Esophagus muscularis mucosa (tissue), 4 donors: ENCODE data around the gene CHM.

Source experiments
- CTCF ChIP-seq, 3 experiments: fragments of 200-600 bp in 2 of 3; fragments of 450-650 bp in 1 of 3; sonication (generic) in 2 of 3; IDR thresholded peaks; one replicate each; pipeline ENCODE4 v1.5.1; 2017 to 2019; ENCODE audit warnings: antibody characterized with exemption in 3 of 3, mild to moderate bottlenecking in 2 of 3, moderate library complexity in 1 of 3
- EP300 ChIP-seq: sonication (generic); formaldehyde crosslinking; IDR thresholded peaks from one replicate; pipeline ENCODE4 v1.6.1; 2017; ENCODE audit warnings: antibody characterized with exemption
- POLR2A ChIP-seq: fragments of 450-650 bp; IDR thresholded peaks from one replicate; pipeline ENCODE4 v1.6.1; 2017; ENCODE audit warnings: antibody characterized with exemption, moderate library complexity, mild to moderate bottlenecking, low read depth
- POLR2AphosphoS5 ChIP-seq, 2 donors: sonication (generic); formaldehyde crosslinking; IDR thresholded peaks; one replicate each; pipeline ENCODE4 v1.6.1; 2017; ENCODE audit warnings: antibody characterized with exemption in 2 of 2

GRCh38 chrX:86028681-86029080, 18.7 kb downstream of the CHM start:
- no peak for TF ChIP-seq POLR2A
- no peak for TF ChIP-seq CTCF (IDR thresholded peaks at IDR 0.05)
- TF ChIP-seq EP300, result no peak
- TF ChIP-seq POLR2AphosphoS5 (IDR thresholded peaks at IDR 0.05), result no peak
